H1 (cell line): ENCODE measurements around the gene RILPL2. TPM values are rescaled to one million over a fixed set of nuclear protein-coding genes. Genes with fewer than 3 reads are reported as not detected.

Source experiments
- CTCF ChIA-PET: fragments of 300-600 bp; sonication (Branson Sonifier 250); formaldehyde crosslinking; loops from one replicate; lab custom pipeline; 2021; ENCODE audit not compliant: partially characterized antibody; lab: Charles Lee
- POLR2A ChIA-PET: fragments of 300-600 bp; sonication (Branson Sonifier 250); formaldehyde crosslinking; loops from one replicate; lab custom pipeline; 2021; ENCODE audit warnings: inconsistent platforms; ENCODE audit not compliant: partially characterized antibody; lab: Charles Lee
- DNase-seq, 2 experiments: peaks; one replicate each; pipeline versions ENCODE4 v3.0.0 to v3.0.0-alpha.2; 2010 to 2022; ENCODE audit warnings: low spot score in 2 of 2, low read depth in 1 of 2, mixed read lengths in 1 of 2
- FAIRE-seq: peaks from 2 replicates; lab custom pipeline; 2011; peaks lifted over from hg19 to GRCh38; lab: Jason Lieb, UNC
- H2AFZ ChIP-seq: 2 replicates; pipeline ENCODE4 v1.8.1; 2012; ENCODE audit warnings: low read length, inconsistent platforms
- H2AK5ac ChIP-seq: 2 replicates; pipeline ENCODE4 v1.6.1; 2013; ENCODE audit warnings: low read depth, low read length
- H2BK120ac ChIP-seq: replicated peaks from 2 replicates; pipeline ENCODE3; 2013; ENCODE audit warnings: low read depth, low read length, inconsistent platforms
- H2BK12ac ChIP-seq: 2 replicates; pipeline ENCODE4 v1.6.1; 2013; ENCODE audit warnings: low read depth, low read length
- H2BK15ac ChIP-seq: 2 replicates; pipeline ENCODE4 v1.6.1; 2013; ENCODE audit warnings: low read length
- H2BK20ac ChIP-seq: 2 replicates; pipeline ENCODE4 v1.6.1; 2013; ENCODE audit warnings: low read length
- H2BK5ac ChIP-seq: 2 replicates; pipeline ENCODE4 v1.6.1; 2013; ENCODE audit warnings: low read depth, low read length
- H3K14ac ChIP-seq: 2 replicates; pipeline ENCODE4 v1.6.1; 2013; ENCODE audit warnings: inconsistent platforms; ENCODE audit not compliant: insufficient read length
- H3K18ac ChIP-seq: 2 replicates; pipeline ENCODE4 v1.6.1; 2013; ENCODE audit warnings: low read length; ENCODE audit errors: extremely low read depth
- H3K23ac ChIP-seq: 2 replicates; pipeline ENCODE4 v1.6.1; 2013; ENCODE audit warnings: inconsistent platforms; ENCODE audit not compliant: insufficient read length
- H3K23me2 ChIP-seq: 2 replicates; pipeline ENCODE4 v1.6.1; 2013; ENCODE audit warnings: low read depth, low read length
- H3K27ac ChIP-seq: 2 replicates; pipeline ENCODE4 v1.6.1; 2011; ENCODE audit warnings: low read depth, low read length, inconsistent platforms
- H3K27me3 ChIP-seq, 4 experiments: replicated peaks in 1 of 4; 1 replicate in 1 of 4; 2 replicates in 3 of 4; pipeline versions ENCODE4 v1.6.1 to v1.8.1; 2011 to 2013; ENCODE audit warnings: low read length in 3 of 4, mild to moderate bottlenecking in 3 of 4, inconsistent platforms in 2 of 4, mixed read lengths in 2 of 4, moderate library complexity in 1 of 4; ENCODE audit not compliant: control insufficient read depth in 3 of 4, insufficient read depth in 3 of 4; ENCODE audit errors: extremely low read depth in 1 of 4
- H3K36me3 ChIP-seq, 4 experiments: 2 replicates each; pipeline versions ENCODE4 v1.6.1 to v1.8.1; 2011 to 2013; ENCODE audit warnings: mild to moderate bottlenecking in 4 of 4, low read length in 3 of 4, moderate library complexity in 2 of 4, control low read depth in 1 of 4, inconsistent platforms in 1 of 4; ENCODE audit not compliant: insufficient read depth in 4 of 4, control insufficient read depth in 2 of 4
- H3K4ac ChIP-seq: replicated peaks from 2 replicates; pipeline ENCODE3; 2013; ENCODE audit warnings: low read length, low read depth, mixed read lengths, inconsistent platforms; ENCODE audit not compliant: insufficient read length
- H3K4me1 ChIP-seq, 4 experiments: replicated peaks in 1 of 4; 1 replicate in 1 of 4; 2 replicates in 3 of 4; pipeline versions ENCODE4 v1.6.1 to v1.8.1; 2011 to 2013; ENCODE audit warnings: low read length in 3 of 4, inconsistent platforms in 2 of 4, mixed read lengths in 1 of 4; ENCODE audit not compliant: insufficient read depth in 4 of 4, control insufficient read depth in 3 of 4
- H3K4me2 ChIP-seq, 2 experiments: 2 replicates each; pipeline versions ENCODE4 v1.6.1 to v1.8.1; 2011 to 2013; ENCODE audit warnings: low read depth in 2 of 2, low read length in 2 of 2, control low read depth in 1 of 2, inconsistent platforms in 1 of 2, mild to moderate bottlenecking in 1 of 2; ENCODE audit not compliant: insufficient read depth in 1 of 2
- H3K4me3 ChIP-seq, 4 experiments: fragments of 200-600, 300-600 bp in 1 of 4; sonication (generic), shearing (Covaris generic), sonication (Bioruptor Twin) in 1 of 4; 2 replicates each; pipeline versions ENCODE4 v1.5.1 to v1.8.1; 2011 to 2016; ENCODE audit warnings: low read length in 4 of 4, low read depth in 3 of 4, control low read depth in 2 of 4, inconsistent platforms in 2 of 4, mild to moderate bottlenecking in 2 of 4, mixed read lengths in 1 of 4, moderate library complexity in 1 of 4; ENCODE audit not compliant: insufficient read depth in 2 of 4; ENCODE audit errors: extremely low read depth in 1 of 4
- H3K56ac ChIP-seq: replicated peaks from 2 replicates; pipeline ENCODE3; 2013; ENCODE audit warnings: low read depth, mild to moderate bottlenecking, mixed read lengths, low read length, inconsistent platforms; ENCODE audit not compliant: insufficient read length
- H3K79me1 ChIP-seq: 2 replicates; pipeline ENCODE4 v1.6.1; 2013; ENCODE audit warnings: low read depth, low read length, control low read depth
- H3K79me2 ChIP-seq, 2 experiments: 2 replicates each; pipeline versions ENCODE4 v1.6.1 to v1.8.1; 2012 to 2013; ENCODE audit warnings: low read length in 2 of 2, mild to moderate bottlenecking in 2 of 2, inconsistent platforms in 1 of 2; ENCODE audit not compliant: insufficient read depth in 2 of 2, control insufficient read depth in 1 of 2
- H3K9ac ChIP-seq, 4 experiments: replicated peaks in 1 of 4; 1 replicate in 1 of 4; 2 replicates in 3 of 4; pipeline versions ENCODE4 v1.6.1 to v1.8.1; 2011 to 2013; ENCODE audit warnings: low read depth in 3 of 4, low read length in 3 of 4, control low read depth in 2 of 4, mild to moderate bottlenecking in 2 of 4, moderate library complexity in 2 of 4, inconsistent platforms in 1 of 4; ENCODE audit errors: extremely low read depth in 1 of 4
- H3K9me3 ChIP-seq, 2 experiments: 2 replicates each; pipeline versions ENCODE4 v1.6.1 to v1.8.1; 2012 to 2013; ENCODE audit warnings: mild to moderate bottlenecking in 2 of 2, moderate library complexity in 2 of 2, control low read depth in 1 of 2, inconsistent platforms in 1 of 2, low read depth in 1 of 2, low read length in 1 of 2, mixed read lengths in 1 of 2; ENCODE audit not compliant: insufficient read depth in 2 of 2
- H4K20me1 ChIP-seq, 2 experiments: replicated peaks in 1 of 2; 2 replicates each; pipeline versions ENCODE3 to v1.8.1; 2011 to 2013; ENCODE audit warnings: inconsistent platforms in 2 of 2, low read length in 2 of 2, mild to moderate bottlenecking in 1 of 2; ENCODE audit not compliant: insufficient read depth in 2 of 2, control insufficient read depth in 1 of 2
- H4K5ac ChIP-seq: 2 replicates; pipeline ENCODE4 v1.6.1; 2013; ENCODE audit warnings: low read length, low read depth, mixed read lengths, inconsistent platforms; ENCODE audit not compliant: insufficient read length
- H4K8ac ChIP-seq: 2 replicates; pipeline ENCODE4 v1.8.0; 2013; ENCODE audit warnings: mild to moderate bottlenecking, moderate library complexity, low read length, inconsistent platforms; ENCODE audit not compliant: insufficient read depth; ENCODE audit errors: extremely low read depth
- H4K91ac ChIP-seq: replicated peaks from 2 replicates; pipeline ENCODE3; 2013; ENCODE audit warnings: low read length, mixed read lengths, inconsistent platforms; ENCODE audit not compliant: insufficient read length
- ATF3 ChIP-seq: IDR thresholded peaks from 2 replicates; pipeline ENCODE4 v1.6.1; 2011; ENCODE audit warnings: low read depth, mild to moderate bottlenecking, low read length; ENCODE audit not compliant: insufficient read depth
- CTBP2 ChIP-seq: IDR thresholded peaks from 2 replicates; pipeline ENCODE4 v1.7.0; 2011; ENCODE audit warnings: borderline replicate concordance, mild to moderate bottlenecking, moderate library complexity, mixed read lengths, low read length; ENCODE audit not compliant: insufficient read depth, insufficient read length
- POLR2AphosphoS5 ChIP-seq: IDR thresholded peaks from 2 replicates; pipeline ENCODE4 v1.6.1; 2011; ENCODE audit warnings: low read depth, low read length
- SAP30 ChIP-seq: fragments of 300-600 bp; sonication (generic); IDR thresholded peaks from 2 replicates; pipeline ENCODE4 v1.7.1; 2012; ENCODE audit warnings: low read length, moderate library complexity, mild to moderate bottlenecking, inconsistent platforms; ENCODE audit not compliant: insufficient read depth, insufficient replicate concordance
- WGBS, 2 experiments: shearing (Covaris generic) in 1 of 2; methylation state at CpG; one replicate each; pipeline versions ENCODE4 v1.1.6 to v1.1.7; 2013 to 2015; ENCODE audit warnings: low lambda C conversion rate in 2 of 2, mixed read lengths in 2 of 2, inconsistent platforms in 1 of 2, low coverage in 1 of 2, missing lambda C conversion rate in 1 of 2; ENCODE audit not compliant: insufficient replicate concordance in 2 of 2, insufficient coverage in 1 of 2, insufficient read length in 1 of 2; ENCODE audit errors: extremely low coverage in 1 of 2, missing lambda C conversion rate in 1 of 2; 5-methylcytosine and 5-hydroxymethylcytosine counted together
- polyA plus RNA-seq, 7 experiments: library from polyadenylated mRNA; depleted of rRNA in 3 of 7; stranded (reverse) in 5 of 7; unstranded in 2 of 7; fragments of >200 nt in 5 of 7; fragments of 200-250 nt in 2 of 7; gene quantifications; 1 replicate in 5 of 7; 2 replicates in 1 of 7; 4 replicates in 1 of 7; pipeline versions ENCODE4 v1.2.1 to v1.2.3, GENCODE V29; 2011 to 2013; ENCODE audit warnings: missing spikeins in 2 of 7, mixed read lengths in 2 of 7
- total RNA-seq: library from RNA; stranded (reverse); fragmentation: NEBNext Ultra II Directional; extraction: Animal tissue kit (Norgen Biotek cat#: 25700); gene quantifications from 2 replicates; pipeline ENCODE4 v1.2.1, GENCODE V29; 2021

RILPL2 gene
- total and polyA plus RNA-seq, 2 of the 8 experiments (the other 6 are each of a cell fraction or from before 2014, with no cell fraction given) = 0.77 to 1.4 TPM

GRCh38 chr12:123398177-123398549 lies 38.3 kb downstream of the RILPL2 start:
- TF ChIP-seq POLR2AphosphoS5 (no peak), CTBP2 (no peak), SAP30 (no peak), ATF3 (no peak)
- no peak overlapping the region for H3K4ac ChIP-seq
- H3K9ac ChIP-seq = no peak overlapping the region
- no peak for DNase-seq
- no peak for FAIRE-seq
- H3K79me2 ChIP-seq = no peaks in the 10 kb centered on the region
- H2BK5ac ChIP-seq = no peak overlapping the region
- no peaks in the 10 kb centered on the region for H3K79me1 ChIP-seq
- WGBS, 2 experiments = 92% methylated on average over 4 of the region's 10 CpGs; no CpG with 5 or more reads in 1 of the 2 experiments
- H2BK15ac ChIP-seq = no peak overlapping the region
- H3K4me2 ChIP-seq = no peak overlapping the region
- peaks cover 2 to 9% (median 7%) of the 10 kb centered on the region in 4 experiments; a peak in 6 of 8 replicates for H3K36me3 ChIP-seq
- no peak overlapping the region for H2BK120ac ChIP-seq
- no peak overlapping the region for H3K14ac ChIP-seq
- no peak overlapping the region for H3K27ac ChIP-seq
- no peak overlapping the region for H4K8ac ChIP-seq
- H3K23ac ChIP-seq = no peak overlapping the region
- CTCF ChIA-PET = interaction anchor here (1.0 to 2.0 kb wide), 2 partner anchors 8 to 32 kb away, joined by 3 to 4 read pairs; no protein-coding TSS in a partner anchor
- no peak overlapping the region for H2AFZ ChIP-seq
- no peak overlapping the region for H2BK12ac ChIP-seq
- no peak overlapping the region for H3K56ac ChIP-seq
- H4K91ac ChIP-seq = no peak overlapping the region
- H3K23me2 ChIP-seq = no peaks in the 10 kb centered on the region
- peaks cover 2 to 6% (median 5%) of the 10 kb centered on the region in 4 experiments; a peak in 6 of 7 replicates for H3K4me1 ChIP-seq
- H4K5ac ChIP-seq = no peak overlapping the region
- no peaks in the 10 kb centered on the region for H3K9me3 ChIP-seq
- H3K27me3 ChIP-seq = peaks cover 3 to 43% (median 31%) of the 10 kb centered on the region in 4 experiments
- H4K20me1 ChIP-seq = peaks cover 19 to 38% of the 10 kb centered on the region in 2 experiments
- H3K4me3 ChIP-seq = no peak overlapping the region
- no peak overlapping the region for H3K18ac ChIP-seq
- H2BK20ac ChIP-seq = no peak overlapping the region
- POLR2A ChIA-PET = interaction anchor here (1.1 to 1.8 kb wide), 4 partner anchors 8 to 122 kb away, joined by 3 to 5 read pairs (median 3); partner anchors contain the start of gene SNRNP35
- no peak overlapping the region for H2AK5ac ChIP-seq
